Effector memory CD4-positive, alpha-beta T cell (primary cell): ENCODE measurements around the gene SERTAD2.

Experiments
- DNase-seq, 3 donors: peaks; one replicate each; pipeline ENCODE4 v3.0.0-alpha.2; 2020
- H3K27ac ChIP-seq: 2 replicates; pipeline ENCODE4 v1.7.0; 2013; ENCODE audit warnings: mild to moderate bottlenecking, low read length, moderate library complexity; ENCODE audit not compliant: insufficient read depth, poor library complexity, severe bottlenecking
- H3K27me3 ChIP-seq: replicated peaks from 2 replicates; pipeline ENCODE4 v1.7.0; 2013; ENCODE audit warnings: mild to moderate bottlenecking, low read length; ENCODE audit not compliant: insufficient read depth, control insufficient read depth, poor library complexity, severe bottlenecking
- H3K36me3 ChIP-seq: 2 replicates; pipeline ENCODE4 v1.7.0; 2013; ENCODE audit warnings: mild to moderate bottlenecking, low read length, moderate library complexity; ENCODE audit not compliant: control insufficient read depth, insufficient read depth
- H3K4me1 ChIP-seq: 2 replicates; pipeline ENCODE4 v1.7.0; 2013; ENCODE audit warnings: low read length, mild to moderate bottlenecking; ENCODE audit not compliant: control insufficient read depth, insufficient read depth, poor library complexity, severe bottlenecking
- H3K4me3 ChIP-seq: 2 replicates; pipeline ENCODE4 v1.7.0; 2013; ENCODE audit warnings: low read length, low read depth, mild to moderate bottlenecking; ENCODE audit not compliant: insufficient read depth, poor library complexity, severe bottlenecking
- H3K9me3 ChIP-seq: 2 replicates; pipeline ENCODE4 v1.7.0; 2013; ENCODE audit warnings: mild to moderate bottlenecking, low read length, moderate library complexity; ENCODE audit not compliant: control insufficient read depth

The SERTAD2 gene

DNA sequence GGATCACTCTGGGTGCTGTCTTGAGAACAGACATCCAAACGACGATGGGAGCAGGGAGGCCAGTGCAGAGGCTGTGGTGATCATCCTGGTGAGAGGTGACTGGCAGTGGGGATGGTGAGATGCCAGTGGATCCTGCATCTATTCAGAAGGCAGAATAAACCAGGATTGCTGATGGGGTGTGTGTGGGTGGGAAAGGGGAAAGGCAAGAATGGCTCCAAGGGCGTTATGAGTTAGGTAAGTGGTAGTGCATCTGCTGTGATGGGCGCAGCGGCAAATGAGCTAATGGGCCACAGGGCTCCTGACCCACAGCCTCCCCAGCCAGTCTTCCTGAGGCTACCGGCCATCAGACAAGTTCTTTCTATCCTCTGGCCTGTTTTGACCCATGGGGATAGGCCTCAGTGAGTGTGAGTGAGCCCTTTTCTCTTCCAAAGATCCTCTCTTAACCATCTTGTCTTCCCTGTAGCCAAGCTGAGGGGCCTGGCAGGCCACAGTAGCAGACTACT lies 29.6 kb downstream of the SERTAD2 start:
- Histone ChIP-seq H3K27me3 (no peaks in the 10 kb centered on the region), H3K9me3 (no peaks in the 10 kb centered on the region), H3K4me1 (no peaks in the 10 kb centered on the region), H3K36me3 (no peaks in the 10 kb centered on the region), H3K27ac (no peak overlapping the region), H3K4me3 (no peak overlapping the region)
- DNase-seq: no peak

DNA sequence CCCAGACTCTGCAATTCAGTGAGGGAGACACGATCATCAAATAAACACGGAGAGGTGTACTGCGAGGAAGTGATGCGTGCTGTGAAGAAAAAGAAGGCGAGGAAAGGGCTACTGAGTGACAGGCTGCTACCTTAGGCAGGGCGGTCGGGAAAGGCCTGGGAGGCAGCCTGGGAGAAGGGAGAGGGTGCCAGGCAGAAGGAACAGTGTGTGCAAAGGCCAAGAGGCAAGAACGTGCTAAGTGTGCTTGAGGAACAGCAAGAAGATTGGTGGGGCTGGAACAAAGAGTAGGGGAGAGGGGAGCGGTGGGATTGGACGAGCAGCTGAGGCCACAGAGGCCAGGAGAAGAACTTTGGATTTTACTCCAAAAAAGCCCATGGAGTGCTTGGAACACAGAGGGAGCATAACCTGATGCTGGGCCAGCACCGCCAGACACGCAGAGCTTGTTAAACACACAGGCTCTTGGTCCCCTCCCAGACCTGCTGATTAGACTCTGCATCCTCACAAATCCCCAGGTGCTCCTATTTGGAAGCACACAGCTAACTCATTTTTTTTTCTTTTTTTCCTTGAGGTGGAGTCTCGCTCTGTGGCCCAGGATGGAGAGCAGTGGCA lies 30.4 kb downstream of the SERTAD2 start:
- Histone ChIP-seq H3K27ac (no peak overlapping the region), H3K27me3 (no peaks in the 10 kb centered on the region), H3K4me3 (no peak overlapping the region), H3K36me3 (no peaks in the 10 kb centered on the region), H3K9me3 (no peaks in the 10 kb centered on the region), H3K4me1 (no peaks in the 10 kb centered on the region)
- DNase-seq: no peak

DNA sequence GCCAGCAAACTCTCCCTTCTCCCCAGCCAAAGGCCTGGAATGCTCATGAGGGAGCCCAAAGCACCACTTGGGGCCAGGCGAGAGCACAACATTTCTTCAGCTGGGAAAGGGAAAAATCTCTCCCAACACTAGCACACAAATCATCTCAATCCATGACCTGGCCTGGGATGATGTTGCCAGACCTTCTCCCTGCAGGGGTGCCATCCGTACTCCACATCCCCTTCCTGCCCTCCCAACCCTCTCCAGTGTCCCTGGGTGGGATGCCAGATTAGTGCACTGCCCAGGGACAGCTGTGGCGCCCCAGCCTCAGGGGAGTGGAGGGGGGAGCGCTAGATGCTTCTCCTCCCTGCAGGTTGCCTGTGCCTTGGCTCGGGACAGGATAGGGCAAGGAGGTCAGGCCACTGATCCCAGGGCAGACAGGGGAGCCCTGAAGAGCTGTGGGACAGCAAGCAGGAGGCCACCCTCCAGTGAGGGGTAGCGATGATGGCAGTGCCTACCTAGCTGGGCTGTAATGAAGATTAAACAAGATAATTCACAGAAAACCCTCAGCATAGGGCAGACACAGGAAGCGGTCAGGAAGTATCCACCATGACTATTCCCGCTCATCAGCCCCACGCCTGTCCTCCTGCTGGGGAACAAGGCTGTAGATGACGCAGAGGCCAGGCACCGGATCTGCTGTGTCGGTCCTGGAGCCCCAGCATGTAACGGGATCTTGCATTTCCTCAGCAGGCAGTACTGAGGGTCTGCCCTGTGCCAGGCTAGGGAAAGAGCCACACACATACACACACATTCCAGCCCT lies 31.1 kb downstream of the SERTAD2 start:
- no peak overlapping the region for H3K4me3 ChIP-seq
- no peak for DNase-seq
- H3K27ac ChIP-seq: no peak overlapping the region

DNA sequence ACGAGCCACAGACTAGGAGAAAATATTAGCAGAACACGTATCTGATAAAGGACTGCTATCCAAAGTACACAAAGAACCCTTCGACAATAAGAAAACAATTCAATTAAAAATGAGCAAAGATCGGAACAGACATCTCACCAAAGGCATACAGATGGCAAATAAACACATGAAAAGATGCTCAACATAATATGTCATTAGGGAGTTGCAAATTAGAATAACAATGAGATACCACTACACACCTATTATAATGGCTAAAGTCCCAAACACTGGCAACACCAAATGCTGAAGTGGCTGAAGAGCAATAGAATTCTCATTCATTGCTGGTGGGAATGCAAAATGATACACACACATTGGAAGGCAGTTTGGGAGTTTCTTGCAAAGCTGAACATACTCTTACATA lies 33.1 kb downstream of the SERTAD2 start:
- Histone ChIP-seq H3K36me3 (no peaks in the 10 kb centered on the region), H3K9me3 (no peaks in the 10 kb centered on the region), H3K4me1 (no peaks in the 10 kb centered on the region), H3K4me3 (no peak overlapping the region), H3K27ac (no peak overlapping the region), H3K27me3 (no peaks in the 10 kb centered on the region)
- DNase-seq: no peak

More for the DNA sequence above, 31.1 kb downstream of the SERTAD2 start:
- Histone ChIP-seq H3K36me3 (no peaks in the 10 kb centered on the region), H3K27me3 (no peaks in the 10 kb centered on the region), H3K9me3 (no peaks in the 10 kb centered on the region), H3K4me1 (no peaks in the 10 kb centered on the region)

DNA sequence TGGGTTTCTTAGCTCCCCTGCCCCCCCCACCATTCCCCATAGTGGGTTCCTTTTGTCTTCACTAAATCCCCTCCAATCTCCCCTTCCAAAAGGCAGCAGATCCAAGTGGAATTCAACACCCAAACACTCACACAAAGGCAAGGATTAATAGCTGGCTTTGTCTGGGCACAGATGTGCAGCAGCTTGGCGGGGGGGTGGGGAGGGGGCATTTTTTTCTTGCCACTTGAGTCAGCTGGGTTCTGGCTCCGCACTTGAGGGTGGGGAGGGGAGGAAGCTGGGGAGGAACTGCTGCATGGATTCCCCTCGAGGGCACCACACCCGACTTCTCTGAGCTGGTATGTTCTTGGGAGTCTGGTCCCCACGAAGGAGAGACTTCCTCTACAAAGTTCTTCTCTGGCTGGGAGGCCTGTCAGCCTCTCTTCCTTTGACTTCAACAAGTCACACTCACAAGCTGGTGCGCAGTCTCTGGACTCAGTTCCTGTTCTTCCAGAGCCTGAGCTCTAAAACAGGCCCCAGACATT lies 36.0 kb downstream of the SERTAD2 start:
- Histone ChIP-seq H3K27ac (no peak overlapping the region), H3K9me3 (no peaks in the 10 kb centered on the region), H3K4me3 (no peak overlapping the region), H3K4me1 (no peaks in the 10 kb centered on the region), H3K27me3 (no peaks in the 10 kb centered on the region), H3K36me3 (no peaks in the 10 kb centered on the region)
- no peak for DNase-seq

DNA sequence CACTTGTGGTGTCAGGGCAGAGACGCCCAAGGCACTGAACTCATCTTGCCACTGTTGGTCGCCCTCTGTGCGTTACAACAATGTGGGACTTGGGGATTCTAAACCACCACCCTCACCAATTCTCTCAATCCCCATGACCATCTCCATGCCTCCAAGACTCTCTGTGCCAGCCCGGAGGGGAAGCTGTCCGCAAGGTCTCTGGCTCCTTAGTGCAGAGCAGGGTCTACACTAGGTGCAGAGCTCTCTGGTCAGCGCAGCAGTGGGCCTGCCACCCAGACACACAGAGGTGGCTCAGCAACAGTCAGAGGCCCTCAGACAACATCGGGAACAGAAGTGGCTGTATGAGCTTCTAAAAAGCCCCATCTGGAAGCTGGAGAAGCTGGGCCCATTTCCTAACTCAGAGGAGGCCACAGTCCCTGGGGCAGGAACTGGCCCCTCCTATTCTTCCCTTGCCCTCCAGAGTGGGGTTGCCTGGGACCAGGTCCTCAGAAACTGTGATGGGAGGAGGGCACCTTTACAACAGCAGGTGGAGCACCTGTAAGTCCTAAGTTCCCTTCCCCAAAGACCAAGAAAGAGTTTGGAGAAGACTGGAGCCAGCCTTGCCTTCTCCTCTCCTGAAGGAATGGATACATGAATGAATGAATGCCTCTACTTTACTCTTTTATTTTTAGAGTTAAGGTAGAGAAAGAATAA lies 37.7 kb downstream of the SERTAD2 start:
- DNase-seq: no peak
- Histone ChIP-seq H3K4me1 (no peaks in the 10 kb centered on the region), H3K36me3 (no peaks in the 10 kb centered on the region), H3K4me3 (no peak overlapping the region), H3K9me3 (no peaks in the 10 kb centered on the region), H3K27me3 (no peaks in the 10 kb centered on the region), H3K27ac (no peak overlapping the region)

DNA sequence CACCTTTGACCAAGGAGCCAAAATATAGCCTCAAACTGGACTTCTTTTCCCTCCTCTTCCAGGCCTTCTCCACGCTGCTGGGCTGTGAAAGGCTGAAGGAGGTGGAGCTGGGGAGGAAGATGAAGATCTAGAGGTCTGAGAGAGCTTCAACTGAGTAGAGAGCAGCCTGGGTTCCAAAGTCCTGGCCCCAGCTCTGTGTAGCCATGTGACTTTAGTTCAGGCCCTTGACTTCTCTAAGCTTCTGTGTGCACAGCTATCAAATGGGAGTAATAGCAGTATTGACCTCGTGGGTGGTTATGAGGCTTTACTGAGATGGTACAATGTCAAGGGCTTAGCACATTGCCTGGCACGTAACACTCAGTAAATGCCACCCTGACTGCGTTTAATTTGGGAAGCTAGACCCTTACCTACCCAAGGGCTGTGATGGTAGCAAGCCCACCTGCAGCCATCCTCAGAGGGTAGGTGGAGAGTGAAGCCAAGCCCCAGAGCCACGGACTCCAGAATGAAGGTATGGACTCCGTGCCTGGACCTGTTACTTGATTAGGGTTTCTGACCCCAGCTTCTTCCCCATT lies 38.4 kb downstream of the SERTAD2 start:
- H3K4me1 ChIP-seq: no peaks in the 10 kb centered on the region
- no peaks in the 10 kb centered on the region for H3K9me3 ChIP-seq
- no peak for DNase-seq
- H3K36me3 ChIP-seq: no peaks in the 10 kb centered on the region
- no peak overlapping the region for H3K4me3 ChIP-seq
- no peaks in the 10 kb centered on the region for H3K27me3 ChIP-seq
- no peak overlapping the region for H3K27ac ChIP-seq

DNA sequence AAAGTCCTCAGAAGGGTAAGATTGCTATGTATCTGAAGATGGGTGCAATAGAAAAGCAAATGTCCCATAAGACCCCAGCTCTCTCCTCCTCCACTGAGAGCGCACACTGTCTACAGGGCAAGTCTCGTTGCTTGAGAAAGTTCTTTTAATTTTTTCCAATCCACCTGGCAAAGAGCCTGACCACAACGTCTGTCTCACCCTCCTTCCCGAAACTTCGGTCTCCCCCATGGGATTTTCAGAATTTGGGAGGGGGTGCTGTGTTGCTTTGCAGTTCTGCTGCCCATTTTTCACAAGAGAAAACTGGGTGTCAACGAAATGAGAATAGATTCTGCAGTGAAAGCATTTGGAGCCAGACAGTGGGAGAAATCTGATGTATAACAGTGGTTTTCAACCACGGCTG lies 40.4 kb downstream of the SERTAD2 start:
- no peaks in the 10 kb centered on the region for H3K27me3 ChIP-seq
- H3K36me3 ChIP-seq: no peaks in the 10 kb centered on the region
- peaks cover under 1% of the 10 kb centered on the region for H3K4me1 ChIP-seq
- no peak overlapping the region for H3K4me3 ChIP-seq
- H3K27ac ChIP-seq: no peak overlapping the region
- H3K9me3 ChIP-seq: no peaks in the 10 kb centered on the region
- DNase-seq: no peak

DNA sequence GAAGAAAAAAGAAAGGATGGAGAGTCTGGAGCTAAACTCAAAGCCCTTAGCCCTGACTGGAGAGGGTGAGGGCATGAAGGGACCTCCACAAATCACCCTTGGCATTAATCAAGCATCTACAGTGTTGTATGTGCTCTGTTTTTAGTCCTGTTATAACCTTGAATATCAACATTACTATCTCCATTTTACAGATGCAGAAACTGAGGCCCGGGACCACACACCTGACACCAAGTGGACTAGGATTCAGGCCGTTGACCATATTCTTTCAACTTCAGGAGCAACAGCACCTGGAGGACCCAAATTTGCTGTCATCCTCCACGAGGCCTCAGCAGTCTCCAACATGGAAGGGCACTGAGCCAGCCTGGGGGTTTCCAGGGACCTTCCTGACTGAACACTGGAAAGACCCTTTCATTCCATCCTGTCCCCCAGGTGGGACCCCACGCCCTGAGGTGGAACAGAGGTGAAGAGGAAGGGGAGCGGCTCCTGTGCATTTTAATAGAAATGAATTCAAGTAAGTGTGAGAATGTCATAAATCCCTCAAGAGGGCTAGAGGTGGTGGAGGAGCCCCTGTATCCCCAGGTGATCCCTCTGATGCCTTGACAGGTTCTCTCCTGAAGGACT lies 41.0 kb downstream of the SERTAD2 start:
- H3K4me3 ChIP-seq: no peak overlapping the region
- no peaks in the 10 kb centered on the region for H3K36me3 ChIP-seq
- DNase-seq: no peak

More for the DNA sequence above, 41.0 kb downstream of the SERTAD2 start:
- Histone ChIP-seq H3K27ac (no peak overlapping the region), H3K9me3 (no peaks in the 10 kb centered on the region), H3K27me3 (no peaks in the 10 kb centered on the region), H3K4me1 (peaks cover 7% of the 10 kb centered on the region)
